OCI-M2 (cell line): ENCODE data around the gene EGFL8.
"Not testable (repeated sequence)": the region's sequence is repeated elsewhere in the genome, so short reads cannot be mapped to it uniquely, and the experiment has no call there.

Experiments
- DNase-seq: peaks from one replicate; lab custom pipeline; 2025; ENCODE audit not compliant: unreplicated experiment; lab: John Stamatoyannopoulos, UW

The EGFL8 gene

DNA sequence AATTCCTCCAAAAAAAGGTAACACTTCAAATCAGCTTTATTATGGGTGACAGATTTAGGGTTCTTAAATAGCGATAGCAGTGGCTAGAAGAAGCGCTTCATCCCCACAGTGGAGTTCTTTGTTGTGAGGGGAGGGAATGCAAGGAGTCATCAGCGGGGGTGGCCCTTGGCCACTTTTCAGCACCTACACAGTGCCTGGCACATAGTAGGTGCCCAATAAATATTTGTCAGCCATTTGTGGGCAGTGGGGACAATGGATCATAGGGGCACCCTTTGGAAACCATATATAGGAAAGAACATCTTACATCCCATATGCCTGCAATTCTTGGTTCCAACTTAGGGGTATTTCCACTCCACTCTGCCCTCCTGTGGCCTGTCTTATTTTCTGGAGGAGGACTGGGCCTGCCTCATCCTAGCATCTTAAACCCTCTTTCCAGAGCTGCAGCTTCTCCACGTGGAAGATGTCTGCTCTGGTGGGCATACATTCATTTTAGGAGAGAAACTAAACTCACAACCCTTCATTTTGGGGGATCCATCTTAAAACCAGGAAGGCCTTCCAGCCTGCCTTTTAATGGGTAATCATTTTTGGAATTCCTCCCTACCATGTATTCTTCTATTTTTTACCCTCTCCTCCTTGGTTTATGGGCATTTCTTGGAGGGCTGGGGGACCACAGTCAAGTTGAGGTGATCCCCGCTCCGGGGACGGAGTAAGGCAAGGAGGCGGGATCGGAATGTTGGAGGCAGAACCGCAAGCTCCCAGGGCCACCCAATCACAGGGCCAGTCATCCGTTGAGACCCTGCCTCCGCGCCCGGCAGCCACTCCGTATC is 30.6 kb downstream of the EGFL8 start:
- DNase-seq: no peak

DNA sequence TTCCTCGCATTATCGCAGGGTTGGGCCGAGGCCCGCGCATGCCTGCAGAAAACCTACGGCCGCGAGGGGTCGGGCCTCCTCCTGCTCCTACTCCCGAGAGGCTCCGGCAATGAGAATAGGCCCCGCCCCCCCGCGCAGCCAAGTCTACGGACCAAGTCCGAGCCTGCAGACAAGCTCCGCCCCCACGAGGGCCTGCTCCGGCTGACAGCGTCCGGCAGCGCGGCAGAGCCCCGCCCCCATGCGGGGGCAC is 31.2 kb downstream of the EGFL8 start:
- DNase-seq: peak; percentile 96

DNA sequence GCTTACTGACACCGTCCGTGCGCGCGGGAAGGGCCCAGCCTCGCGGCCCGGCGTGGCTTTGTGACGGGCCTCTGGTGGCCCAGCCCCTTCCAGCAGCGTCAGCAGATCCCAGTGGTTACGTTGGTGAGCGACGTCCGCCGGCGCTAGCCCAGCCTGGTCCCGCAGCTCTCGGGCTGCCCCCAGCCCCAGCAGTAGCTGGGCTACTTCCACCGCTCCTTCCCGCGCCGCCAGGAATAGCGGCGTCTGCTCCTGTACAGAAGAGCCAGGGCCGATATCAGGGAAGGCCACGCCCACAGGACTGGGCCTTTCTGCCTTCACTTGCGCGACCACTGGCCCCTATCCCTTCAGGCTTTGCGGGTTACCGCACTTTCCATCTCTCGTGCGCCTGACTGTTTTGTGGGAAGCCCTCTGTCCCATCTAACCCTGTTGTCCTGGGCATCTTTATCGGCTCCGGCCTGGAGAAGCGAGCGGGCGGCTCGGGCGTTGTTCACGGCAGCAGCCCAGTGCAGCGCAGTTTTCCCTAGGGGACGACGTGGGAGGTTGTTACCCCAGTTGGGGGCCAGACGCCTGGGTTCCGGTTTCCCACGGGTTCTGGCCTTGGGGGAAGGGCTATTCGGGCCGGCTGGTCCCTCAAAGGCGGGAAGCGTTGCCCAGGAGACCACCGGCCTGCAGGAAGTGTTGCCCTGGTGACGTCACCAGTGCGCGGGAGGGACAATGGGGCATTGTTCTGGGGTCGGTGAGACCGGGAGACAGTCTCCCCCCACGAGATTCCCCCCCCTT is 31.7 kb downstream of the EGFL8 start:
- DNase-seq: no peak

DNA sequence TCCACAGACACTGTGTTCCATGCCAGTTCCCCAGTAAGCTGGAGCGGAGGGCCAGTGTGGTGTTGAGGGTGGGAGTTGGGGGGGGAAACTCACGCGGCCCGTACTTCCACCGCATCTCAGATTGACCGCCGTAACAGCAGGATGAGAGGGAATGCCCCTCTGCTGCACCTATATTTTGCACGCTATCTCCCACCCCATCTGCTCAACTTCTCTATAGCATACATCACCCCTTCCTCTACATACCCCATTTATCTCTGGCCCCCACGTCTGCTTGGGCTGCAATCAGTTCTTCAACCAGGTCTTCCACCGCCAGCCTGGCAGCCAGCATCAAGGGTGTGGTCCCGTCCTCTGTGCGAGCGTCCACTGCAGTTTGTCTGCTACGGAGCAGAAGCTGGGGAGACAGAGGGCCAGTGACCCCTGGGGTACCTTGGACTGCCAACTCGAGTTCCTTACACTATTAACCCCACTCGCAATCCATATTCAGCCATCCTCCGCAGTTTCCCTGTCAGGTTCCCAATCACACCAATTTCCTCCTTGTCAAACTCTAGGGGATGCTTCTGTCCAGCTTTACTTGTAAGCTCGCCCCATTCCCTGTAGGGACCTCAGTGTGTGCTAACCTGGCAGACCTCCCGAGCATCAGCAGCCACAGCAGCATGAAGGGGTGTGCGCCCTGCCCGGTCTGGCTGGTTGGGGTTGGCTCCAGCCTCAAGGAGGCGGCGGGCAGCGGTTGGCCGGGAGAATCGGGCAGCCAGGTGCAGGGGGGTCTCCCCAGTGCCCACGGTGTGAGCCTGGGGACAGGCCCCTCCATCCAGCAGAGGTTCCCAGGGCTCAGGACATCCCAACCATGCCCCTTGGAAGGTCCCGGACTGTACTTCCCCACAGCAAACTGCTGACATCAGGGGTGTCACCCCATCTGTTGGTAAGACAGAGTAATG is 32.6 kb downstream of the EGFL8 start:
- no peak for DNase-seq

DNA sequence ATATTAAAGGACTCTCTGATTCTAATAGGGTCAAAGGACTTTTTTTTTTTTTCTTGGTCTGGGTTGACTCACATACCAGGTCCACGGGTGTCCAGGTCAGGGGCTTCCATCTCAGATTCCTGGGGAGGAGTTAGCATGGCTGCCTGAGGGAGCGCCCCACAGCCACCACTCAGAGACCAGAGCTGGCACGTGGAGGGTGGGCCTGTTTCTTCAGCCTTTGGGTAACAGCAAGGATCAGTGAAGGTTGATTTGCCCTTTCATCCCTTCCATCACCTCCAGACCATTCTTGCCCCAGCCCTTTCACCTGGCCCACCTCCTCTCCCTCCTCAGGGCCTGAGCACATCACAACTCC is 33.9 kb downstream of the EGFL8 start:
- DNase-seq: no peak

DNA sequence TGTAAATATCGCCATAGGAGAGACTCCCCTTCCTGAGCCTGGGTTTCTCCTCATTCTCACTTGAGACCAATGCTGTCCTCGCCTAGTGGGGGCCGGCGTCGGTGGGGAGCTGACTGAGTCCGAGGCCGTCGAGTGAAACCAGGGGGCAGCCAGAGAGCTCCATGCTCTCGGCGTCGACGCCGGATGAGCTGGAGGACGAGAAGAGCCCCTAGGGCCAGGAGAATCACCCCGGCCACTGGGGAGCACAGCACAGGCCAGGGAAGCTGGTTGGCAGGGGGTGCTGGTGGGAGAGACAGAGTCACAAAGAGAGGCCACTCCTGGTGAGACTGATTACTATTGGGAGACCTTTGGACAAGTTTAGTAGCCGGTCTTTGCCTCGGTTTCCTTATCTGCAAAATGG is 34.5 kb downstream of the EGFL8 start:
- no peak for DNase-seq

DNA sequence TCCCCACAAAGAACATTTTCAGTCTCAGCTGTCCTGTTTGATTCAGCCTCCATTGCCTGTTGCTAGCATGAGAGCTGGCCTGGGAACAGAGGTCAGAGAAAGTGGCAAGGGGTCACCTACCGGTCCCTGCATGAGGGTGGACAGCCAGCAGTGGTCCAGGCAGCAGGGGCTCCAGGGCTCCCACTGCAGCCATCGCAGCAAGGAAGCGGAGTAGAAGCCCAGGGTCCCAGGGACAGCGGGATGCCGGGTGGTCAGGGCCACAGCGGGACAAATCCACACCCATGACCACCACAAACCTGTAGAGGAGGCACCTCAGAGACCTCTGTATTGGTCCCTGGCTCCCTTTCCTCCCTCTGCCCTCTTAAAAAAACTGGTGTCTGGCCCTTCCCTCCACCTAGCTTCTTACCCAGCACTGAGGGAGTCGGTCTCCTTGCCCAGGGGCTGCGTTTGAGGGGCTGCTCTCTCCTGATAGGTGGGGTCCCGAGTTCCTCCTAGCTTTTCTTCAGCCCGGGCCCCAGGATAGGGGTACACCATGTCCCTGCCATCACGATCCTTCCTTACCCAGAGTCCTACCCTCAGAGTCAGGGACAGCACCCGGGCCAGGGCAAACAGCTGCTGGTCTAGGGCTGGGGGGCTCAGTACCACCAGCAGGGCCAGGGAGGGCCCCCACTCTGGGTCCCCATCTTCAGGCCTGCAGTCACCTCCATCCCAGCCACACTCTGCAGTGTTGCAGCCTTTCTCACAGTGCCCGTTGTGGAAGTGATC is 36.5 kb downstream of the EGFL8 start:
- no peak for DNase-seq

DNA sequence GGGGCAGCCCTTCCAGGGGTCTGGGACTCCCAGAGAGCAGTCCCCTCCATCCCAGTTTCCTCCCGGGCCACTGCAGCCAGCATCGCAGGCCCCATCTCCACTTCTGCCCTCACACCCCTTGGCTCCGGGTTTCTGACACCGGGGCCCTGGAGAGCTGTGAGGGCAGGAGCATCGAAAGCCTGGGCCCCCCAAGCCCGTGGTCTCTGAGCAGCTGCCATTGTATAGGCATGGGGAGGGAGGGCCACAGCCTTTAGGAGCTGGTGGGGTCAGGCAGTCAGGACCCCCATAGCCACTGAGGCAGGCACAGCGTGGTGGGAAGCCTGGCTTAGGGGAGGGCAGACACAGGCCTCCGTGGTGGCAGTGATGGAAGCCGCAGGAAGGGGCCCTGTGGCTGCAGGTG is 37.8 kb downstream of the EGFL8 start:
- DNase-seq: no peak

DNA sequence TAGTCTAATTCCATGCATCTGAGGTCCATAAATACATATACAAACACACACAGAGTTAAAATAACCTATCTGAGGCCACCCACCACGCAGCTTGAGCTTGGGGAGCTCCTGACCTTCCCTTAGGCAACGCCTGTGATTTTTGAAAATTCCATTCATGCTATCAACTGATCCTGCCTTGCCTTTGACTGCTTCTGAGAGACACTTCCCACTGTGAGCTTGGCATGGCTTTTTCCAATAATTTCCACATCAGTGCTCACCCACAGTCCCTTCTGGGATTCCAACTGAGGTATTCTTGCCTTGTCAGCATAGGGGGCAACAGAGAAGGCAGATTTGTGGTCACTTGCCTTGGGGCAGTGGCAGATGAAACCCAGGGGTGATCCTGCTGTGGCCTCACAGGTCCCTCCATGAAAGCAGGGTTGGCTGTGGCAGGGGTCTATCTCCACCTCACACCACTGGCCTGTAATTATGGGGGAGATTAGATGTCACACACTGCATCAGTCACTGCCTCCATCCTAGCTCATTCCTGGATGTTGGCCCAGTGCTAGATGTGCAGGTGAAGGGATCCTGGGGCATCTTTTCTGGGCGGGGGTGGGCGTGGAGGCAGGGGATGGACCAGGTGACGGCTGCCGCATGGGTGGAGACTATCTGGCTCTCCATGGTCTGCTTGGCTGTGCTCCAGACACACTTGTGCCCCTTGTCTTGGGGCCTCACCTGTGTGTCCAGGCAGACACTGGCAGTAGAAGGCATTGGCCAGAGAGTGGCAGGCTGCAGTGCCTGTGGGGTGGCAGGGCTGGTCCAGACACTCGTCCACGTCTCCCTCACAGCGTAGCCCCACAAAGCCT is 39.3 kb downstream of the EGFL8 start:
- no peak for DNase-seq

DNA sequence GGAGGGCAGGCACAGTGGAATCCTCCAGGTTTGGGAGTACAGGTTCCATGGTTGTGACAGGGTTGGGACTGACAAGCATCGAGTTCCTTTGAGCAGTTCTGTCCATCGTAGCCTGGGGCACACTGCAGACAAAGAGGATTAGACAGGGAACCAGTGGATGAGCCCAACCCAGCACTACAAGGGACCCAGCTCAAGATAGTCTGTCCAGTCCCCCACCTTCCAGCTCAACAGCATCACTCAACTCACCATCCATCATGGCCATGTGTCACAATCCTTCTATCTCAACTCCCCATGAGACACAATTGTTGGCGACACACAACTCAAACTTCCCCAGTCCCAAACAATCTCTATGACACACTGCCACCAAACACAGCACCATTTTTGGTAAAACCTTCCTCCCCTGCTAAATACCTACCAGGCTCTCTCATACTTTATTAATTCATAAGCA is 39.9 kb downstream of the EGFL8 start:
- DNase-seq: no peak

DNA sequence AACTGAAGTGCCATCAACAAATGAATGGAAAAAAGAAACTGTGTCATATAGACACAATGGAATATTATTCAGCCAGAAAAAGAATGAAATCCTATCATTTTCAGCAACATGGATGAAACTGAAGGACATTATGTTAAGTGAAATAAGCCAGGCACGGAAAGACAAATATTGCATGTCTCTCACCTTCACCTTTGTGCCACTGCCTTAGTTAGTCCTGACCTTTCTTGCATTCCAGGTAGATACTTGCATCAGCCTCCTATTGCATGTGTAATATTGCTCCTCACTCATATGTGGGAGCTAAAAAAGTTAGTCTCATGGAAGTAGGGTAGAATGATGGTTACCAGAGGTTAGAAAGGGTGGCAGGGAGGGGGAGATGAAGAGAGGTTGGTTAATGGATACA is 44.6 kb downstream of the EGFL8 start:
- DNase-seq: no peak

DNA sequence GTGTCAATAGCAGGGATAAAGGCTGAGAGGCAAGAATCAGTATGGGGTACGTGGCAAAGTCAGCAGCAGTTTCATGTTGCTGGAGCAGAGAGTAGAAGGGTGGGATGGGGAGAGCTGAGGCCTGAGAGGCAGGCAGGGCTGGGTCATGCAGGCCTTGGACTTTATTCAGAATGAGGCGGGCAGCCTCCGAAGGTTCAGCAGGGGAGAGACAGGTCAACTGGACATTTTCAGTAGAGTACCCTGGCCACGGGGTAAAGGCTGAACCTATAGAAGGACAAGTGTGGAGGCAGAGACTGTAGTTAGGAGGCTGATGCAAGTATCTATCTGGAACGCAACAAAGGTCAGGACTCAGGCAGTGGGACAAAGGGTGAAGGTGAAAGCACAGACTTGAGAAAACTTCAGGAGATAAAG is 45.8 kb downstream of the EGFL8 start:
- DNase-seq: no peak

DNA sequence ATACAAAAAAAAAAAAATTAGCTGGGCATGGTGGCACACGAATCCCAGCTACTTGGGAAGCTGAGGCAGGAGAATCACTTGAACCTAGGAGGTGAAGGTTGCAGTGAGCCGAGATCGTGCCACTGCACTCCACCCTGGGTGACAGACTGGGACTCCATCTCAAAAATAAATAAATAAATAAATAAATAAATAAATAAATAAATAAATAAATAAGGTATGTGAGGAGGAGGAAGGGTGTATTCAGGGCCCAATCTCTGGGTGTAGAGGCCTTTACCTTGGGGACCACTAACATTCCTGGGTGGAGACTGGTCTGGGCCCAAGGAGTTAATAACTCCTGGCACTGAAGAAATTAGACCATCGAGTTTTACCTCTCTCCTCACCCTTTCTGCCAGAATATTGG is 47.0 kb downstream of the EGFL8 start:
- DNase-seq: not testable (repeated sequence)

DNA sequence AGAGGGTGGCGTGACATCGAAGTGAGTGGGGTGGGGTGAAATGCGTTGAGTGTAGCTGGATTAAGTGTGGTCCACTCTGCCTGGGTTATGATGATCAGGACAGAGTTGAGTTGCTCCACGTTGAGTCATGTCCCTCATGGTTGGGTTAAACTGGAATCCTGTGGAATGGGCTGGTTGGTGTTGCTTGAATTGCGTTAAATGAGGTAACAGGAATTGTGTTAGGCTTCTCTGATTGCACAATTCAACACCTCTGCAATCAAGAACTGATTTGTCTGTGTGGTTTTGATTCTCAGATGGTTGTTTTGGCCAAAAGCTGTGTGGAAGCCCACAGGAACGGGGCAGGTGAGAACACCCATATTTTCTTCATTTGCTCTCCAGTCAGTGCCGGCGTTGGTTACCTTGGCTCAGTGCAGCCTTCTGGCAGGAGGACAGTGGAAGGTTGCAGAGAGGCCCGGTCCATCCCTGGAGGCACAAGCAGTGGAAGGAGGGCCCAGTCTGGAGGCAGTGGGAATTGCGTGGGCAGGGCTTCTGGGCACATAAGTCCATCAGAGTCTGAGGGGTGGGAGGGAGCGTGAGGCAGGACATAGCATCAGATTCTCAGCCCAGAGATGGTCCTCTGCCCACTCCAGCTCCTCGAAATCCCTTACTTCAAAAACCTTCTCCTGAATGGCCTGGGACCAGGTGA is 47.8 kb downstream of the EGFL8 start:
- DNase-seq: no peak

DNA sequence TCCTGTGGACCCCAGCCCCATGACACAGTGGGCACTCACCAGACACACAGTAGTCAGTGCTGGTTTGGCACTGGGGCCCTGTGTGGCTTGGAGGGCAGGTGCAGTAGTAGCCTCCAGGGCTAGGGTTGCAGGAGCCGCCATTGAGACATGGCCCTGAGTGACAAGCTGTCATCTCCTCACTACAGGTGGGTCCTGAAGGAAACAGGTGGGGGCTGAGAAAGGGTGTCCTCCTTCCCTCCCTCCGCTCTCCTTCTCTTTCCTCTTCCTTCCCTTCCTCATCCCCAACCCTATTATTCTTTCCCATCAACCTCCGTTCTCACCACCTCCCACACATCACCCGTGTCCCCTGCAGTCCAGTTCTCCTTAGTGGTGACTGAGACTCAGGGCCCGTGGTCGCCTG is 49.3 kb downstream of the EGFL8 start:
- no peak for DNase-seq

DNA sequence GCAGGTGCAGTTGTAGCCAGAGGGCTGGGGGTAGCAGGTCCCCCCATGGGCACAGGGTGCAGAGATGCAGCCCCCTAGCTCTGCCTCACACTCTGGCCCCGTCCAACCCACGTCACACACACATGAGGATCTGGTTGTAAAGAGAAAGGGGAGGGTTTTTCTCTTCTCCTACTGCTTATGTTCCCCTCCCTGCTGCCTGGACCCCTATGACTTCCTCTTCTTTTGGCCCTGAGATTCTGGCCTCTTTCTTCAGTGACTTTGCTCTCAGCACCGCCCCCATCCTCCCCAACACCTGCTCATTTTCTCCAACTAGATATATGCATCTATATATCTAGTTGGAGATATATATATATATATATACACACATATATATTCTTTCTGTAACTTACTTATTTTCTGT is 49.7 kb downstream of the EGFL8 start:
- DNase-seq: no peak

DNA sequence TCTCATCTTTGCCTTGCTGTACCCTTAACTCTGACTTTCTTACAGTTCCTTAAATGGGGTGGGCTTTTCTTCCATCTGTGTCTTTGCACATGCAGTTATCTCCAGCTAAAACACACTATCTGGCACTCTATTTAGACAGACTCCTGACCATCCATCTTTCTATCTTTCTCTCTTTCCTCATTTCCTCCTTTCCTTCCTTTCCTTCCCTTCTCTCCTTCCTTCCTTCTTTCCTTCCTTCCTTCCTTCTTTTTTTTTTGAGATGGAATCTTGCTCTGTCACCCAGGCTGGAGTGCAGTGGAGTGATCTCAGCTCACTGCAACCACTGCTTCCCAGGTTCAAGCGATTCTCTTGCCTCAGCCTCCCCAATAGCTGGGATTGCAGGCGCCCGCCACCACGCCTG is 51.2 kb downstream of the EGFL8 start:
- no peak for DNase-seq

DNA sequence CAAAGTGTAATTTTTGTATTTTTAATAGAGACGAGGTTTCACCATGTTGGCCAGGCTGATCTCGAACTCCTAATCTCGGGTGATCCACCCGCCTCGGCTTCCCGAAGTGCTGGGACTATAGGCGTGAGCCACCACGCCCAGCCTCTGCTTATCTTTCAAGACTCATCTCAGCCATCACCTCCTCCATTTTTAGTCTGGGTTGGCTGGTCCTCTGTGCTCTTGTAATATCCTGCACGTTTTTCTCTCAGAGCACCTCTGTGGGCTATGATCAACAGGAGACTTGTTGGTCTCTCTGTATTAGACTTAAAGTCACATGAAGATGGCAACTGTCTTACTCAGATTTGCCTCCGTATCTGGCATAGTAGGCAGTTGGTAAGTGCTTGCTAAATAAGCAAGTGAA is 51.9 kb downstream of the EGFL8 start:
- DNase-seq: no peak

DNA sequence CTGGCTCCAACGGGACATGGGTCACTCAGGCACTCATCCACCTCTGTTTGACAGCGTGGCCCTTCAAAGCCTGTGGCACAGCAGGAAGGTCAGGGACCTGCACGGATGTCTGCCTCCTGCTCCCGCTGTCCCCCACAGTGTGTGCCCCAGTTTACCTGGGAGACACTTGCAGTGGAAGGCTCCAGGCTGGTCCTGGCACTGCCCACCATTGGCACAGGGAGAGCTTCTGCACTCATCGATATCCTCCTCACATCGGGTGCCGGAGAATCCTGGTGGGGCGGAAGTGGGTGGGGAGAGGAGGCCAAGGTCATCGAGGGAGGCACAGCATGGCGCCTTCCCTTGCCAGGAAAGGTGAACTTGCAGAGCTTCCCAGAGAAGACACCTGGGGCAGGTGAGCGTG is 52.6 kb downstream of the EGFL8 start:
- no peak for DNase-seq
